Measurements from ENCODE around the gene ZNF221. TPM values are rescaled to one million over a fixed set of nuclear protein-coding genes. Genes with fewer than 3 reads are reported as not detected.

Gene ZNF221
- total and polyA plus RNA-seq, 4 donors = 0.30 to 3.5 (median 1.7) TPM

DNA sequence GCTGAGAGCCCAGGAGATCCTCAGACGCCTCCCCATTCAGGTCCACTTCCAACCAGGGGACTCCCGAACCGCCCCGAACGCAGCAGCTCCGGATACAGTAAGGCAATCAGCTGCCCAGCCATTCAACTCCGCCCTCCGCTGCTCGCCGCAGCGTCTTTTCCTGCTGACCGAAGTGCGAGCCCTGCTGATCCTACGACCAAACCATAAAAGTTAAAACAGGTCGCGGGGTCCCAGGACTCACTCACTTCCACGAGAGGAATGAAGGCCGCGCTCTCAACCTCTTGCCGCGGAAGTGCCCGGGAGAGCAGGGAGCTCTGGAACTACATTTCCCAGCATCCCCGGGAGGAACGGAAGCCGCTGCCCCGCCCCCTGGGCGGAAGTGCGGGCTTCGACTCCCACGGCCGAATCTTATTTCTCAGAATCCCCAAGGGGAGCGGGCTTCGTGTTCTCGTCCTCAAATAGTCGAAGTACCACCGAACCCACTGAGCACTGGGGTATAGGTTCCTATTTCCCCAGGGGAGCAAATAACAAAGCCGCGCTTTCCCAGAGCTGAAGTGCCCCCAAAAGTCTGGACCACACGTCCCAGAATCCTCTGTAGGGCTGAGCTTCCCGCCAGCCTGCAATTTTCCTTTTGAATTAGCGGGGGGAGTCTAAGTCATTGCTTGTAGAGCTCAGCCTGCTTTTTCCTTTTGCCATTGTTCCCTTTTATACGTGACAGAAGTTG is 15.9 kb upstream of the ZNF221 start, which contains the start of gene ZNF45 (continued):
- TF ChIP-seq, protein P1, sequence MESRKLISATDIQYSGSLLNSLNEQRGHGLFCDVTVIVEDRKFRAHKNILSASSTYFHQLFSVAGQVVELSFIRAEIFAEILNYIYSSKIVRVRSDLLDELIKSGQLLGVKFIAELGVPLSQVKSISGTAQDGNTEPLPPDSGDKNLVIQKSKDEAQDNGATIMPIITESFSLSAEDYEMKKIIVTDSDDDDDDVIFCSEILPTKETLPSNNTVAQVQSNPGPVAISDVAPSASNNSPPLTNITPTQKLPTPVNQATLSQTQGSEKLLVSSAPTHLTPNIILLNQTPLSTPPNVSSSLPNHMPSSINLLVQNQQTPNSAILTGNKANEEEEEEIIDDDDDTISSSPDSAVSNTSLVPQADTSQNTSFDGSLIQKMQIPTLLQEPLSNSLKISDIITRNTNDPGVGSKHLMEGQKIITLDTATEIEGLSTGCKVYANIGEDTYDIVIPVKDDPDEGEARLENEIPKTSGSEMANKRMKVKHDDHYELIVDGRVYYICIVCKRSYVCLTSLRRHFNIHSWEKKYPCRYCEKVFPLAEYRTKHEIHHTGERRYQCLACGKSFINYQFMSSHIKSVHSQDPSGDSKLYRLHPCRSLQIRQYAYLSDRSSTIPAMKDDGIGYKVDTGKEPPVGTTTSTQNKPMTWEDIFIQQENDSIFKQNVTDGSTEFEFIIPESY (IDR thresholded peaks at IDR 0.05) = no peak
- no peak for TF ChIP-seq FOXA1 (IDR thresholded peaks at IDR 0.05)
- TF ChIP-seq, protein P2, sequence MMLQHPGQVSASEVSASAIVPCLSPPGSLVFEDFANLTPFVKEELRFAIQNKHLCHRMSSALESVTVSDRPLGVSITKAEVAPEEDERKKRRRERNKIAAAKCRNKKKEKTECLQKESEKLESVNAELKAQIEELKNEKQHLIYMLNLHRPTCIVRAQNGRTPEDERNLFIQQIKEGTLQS (IDR thresholded peaks at IDR 0.05) = no peak

DNA sequence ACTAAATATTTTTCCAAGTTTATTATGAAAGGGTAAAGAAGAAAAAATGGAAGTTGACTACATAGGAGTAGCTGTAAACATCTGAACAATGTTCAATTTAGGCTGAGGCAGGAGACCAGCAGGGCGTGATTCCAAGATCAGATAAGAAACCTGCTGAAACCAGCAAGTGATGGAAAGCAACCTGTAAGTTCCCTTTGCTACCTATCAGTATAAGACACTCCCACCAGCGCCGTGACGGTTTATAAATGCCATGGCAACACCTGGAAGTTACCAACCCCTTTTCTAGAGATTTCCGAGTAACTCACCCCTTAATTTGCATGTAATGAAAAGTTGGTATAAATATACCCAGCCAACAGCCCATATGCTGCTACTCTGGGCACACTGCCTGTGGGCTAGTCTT is 14.8 kb upstream of the ZNF221 start:
- Histone ChIP-seq H3K27me3 (ENCODE audit: control insufficient read depth in 4 of 4, insufficient read depth in 4 of 4, low read length in 3 of 4) (no peaks in the 10 kb centered on the region), H3K9ac (ENCODE audit: low read depth in 1 of 2, low read length in 2 of 2) (no peak overlapping the region), H3K4me3 (ENCODE audit: low read depth in 1 of 3, low read length in 3 of 3) (peak overlapping the region in 1 of 3 donors; percentile 34), H3K27ac (ENCODE audit: low read depth in 1 of 2, low read length in 2 of 2) (no peak overlapping the region), H3K36me3 (ENCODE audit: control insufficient read depth in 4 of 4, insufficient read depth in 3 of 4, low read depth in 1 of 4, low read length in 3 of 4) (peaks cover 0 to 13% (median 10%) of the 10 kb centered on the region in 4 donors), H3K4me1 (ENCODE audit: control insufficient read depth in 4 of 4, insufficient read depth in 4 of 4, low read length in 3 of 4) (peaks cover 3 to 14% (median 11%) of the 10 kb centered on the region in 4 donors), H3K9me3 (ENCODE audit: control insufficient read depth in 4 of 4, low read length in 3 of 4) (peaks cover 2 to 14% (median 8%) of the 10 kb centered on the region in 4 donors)
- TF ChIP-seq, protein P1 (IDR thresholded peaks at IDR 0.05) = no peak
- TF ChIP-seq RXRA (IDR thresholded peaks at IDR 0.05) (no peak), YY1 (IDR thresholded peaks at IDR 0.05) (no peak), NR2F2 (IDR thresholded peaks at IDR 0.05) (no peak), HNF4A (conservative IDR thresholded peaks at IDR 0.05) (no peak), FOXA1 (IDR thresholded peaks at IDR 0.05) (no peak), SP1 (IDR thresholded peaks at IDR 0.05) (no peak), FOXA2 (IDR thresholded peaks at IDR 0.05) (no peak), JUND (IDR thresholded peaks at IDR 0.05) (no peak), GABPA (IDR thresholded peaks at IDR 0.05 in 1 of 2, conservative IDR thresholded peaks at IDR 0.05 in 1 of 2) (no peak), TAF1 (conservative IDR thresholded peaks at IDR 0.05) (no peak), EGR1 (IDR thresholded peaks at IDR 0.05; ENCODE audit: low read depth in 2 of 2) (no peak), RAD21 (IDR thresholded peaks at IDR 0.05) (no peak)
- TF ChIP-seq, protein P3, sequence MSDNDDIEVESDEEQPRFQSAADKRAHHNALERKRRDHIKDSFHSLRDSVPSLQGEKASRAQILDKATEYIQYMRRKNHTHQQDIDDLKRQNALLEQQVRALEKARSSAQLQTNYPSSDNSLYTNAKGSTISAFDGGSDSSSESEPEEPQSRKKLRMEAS (IDR thresholded peaks at IDR 0.05) = no peak
- TF ChIP-seq, protein P4, sequence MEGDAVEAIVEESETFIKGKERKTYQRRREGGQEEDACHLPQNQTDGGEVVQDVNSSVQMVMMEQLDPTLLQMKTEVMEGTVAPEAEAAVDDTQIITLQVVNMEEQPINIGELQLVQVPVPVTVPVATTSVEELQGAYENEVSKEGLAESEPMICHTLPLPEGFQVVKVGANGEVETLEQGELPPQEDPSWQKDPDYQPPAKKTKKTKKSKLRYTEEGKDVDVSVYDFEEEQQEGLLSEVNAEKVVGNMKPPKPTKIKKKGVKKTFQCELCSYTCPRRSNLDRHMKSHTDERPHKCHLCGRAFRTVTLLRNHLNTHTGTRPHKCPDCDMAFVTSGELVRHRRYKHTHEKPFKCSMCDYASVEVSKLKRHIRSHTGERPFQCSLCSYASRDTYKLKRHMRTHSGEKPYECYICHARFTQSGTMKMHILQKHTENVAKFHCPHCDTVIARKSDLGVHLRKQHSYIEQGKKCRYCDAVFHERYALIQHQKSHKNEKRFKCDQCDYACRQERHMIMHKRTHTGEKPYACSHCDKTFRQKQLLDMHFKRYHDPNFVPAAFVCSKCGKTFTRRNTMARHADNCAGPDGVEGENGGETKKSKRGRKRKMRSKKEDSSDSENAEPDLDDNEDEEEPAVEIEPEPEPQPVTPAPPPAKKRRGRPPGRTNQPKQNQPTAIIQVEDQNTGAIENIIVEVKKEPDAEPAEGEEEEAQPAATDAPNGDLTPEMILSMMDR (IDR thresholded peaks at IDR 0.05; ENCODE audit: low read depth, low read length, missing input control) = no peak
- TF ChIP-seq, protein P5, sequence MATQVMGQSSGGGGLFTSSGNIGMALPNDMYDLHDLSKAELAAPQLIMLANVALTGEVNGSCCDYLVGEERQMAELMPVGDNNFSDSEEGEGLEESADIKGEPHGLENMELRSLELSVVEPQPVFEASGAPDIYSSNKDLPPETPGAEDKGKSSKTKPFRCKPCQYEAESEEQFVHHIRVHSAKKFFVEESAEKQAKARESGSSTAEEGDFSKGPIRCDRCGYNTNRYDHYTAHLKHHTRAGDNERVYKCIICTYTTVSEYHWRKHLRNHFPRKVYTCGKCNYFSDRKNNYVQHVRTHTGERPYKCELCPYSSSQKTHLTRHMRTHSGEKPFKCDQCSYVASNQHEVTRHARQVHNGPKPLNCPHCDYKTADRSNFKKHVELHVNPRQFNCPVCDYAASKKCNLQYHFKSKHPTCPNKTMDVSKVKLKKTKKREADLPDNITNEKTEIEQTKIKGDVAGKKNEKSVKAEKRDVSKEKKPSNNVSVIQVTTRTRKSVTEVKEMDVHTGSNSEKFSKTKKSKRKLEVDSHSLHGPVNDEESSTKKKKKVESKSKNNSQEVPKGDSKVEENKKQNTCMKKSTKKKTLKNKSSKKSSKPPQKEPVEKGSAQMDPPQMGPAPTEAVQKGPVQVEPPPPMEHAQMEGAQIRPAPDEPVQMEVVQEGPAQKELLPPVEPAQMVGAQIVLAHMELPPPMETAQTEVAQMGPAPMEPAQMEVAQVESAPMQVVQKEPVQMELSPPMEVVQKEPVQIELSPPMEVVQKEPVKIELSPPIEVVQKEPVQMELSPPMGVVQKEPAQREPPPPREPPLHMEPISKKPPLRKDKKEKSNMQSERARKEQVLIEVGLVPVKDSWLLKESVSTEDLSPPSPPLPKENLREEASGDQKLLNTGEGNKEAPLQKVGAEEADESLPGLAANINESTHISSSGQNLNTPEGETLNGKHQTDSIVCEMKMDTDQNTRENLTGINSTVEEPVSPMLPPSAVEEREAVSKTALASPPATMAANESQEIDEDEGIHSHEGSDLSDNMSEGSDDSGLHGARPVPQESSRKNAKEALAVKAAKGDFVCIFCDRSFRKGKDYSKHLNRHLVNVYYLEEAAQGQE (IDR thresholded peaks at IDR 0.05) = no peak
- TF ChIP-seq, protein P2 (IDR thresholded peaks at IDR 0.05) = no peak
- WGBS = 51% methylated on average over 5 of the region's 5 CpGs
- DNase-seq (ENCODE audit: low spot score) = no peak

All from liver (tissue), 9 donors.